ENCODE measurements around the gene MRS2. TPM values are rescaled to one million over a fixed set of nuclear protein-coding genes. Genes with fewer than 3 reads are reported as not detected.

MRS2 gene
- total RNA-seq, 1 donor from 2014 or later = 24.3 TPM

GRCh38 chr6:24446670-24447069 is 43.9 kb downstream of the MRS2 start:
- DNase-seq (no peak), ATAC-seq (ENCODE audit: low read depth) (no peak)
- Mint-ChIP-seq H3K9me3 (no peaks in the 10 kb centered on the region), H3K27ac (no peak overlapping the region), H3K4me3 (no peak overlapping the region), H3K36me3 (ENCODE audit: low read depth) (peaks cover 4% of the 10 kb centered on the region), H3K4me1 (no peaks in the 10 kb centered on the region), H3K27me3 (no peaks in the 10 kb centered on the region)
- intact Hi-C loops (cut with micrococcal nuclease) = no loop called here
- POLR2A ChIA-PET = no interaction called here
- TF ChIP-seq CTCF (IDR thresholded peaks at IDR 0.05) = no peak
- CTCF ChIA-PET = no interaction called here

GRCh38 chr6:24448396-24448795 is 45.7 kb downstream of the MRS2 start:
- no peak for ATAC-seq (ENCODE audit: low read depth)
- intact Hi-C loops (cut with micrococcal nuclease) = no loop called here
- Mint-ChIP-seq H3K4me3 (no peak overlapping the region), H3K27me3 (no peaks in the 10 kb centered on the region), H3K9me3 (no peaks in the 10 kb centered on the region), H3K4me1 (no peaks in the 10 kb centered on the region), H3K27ac (no peak overlapping the region), H3K36me3 (ENCODE audit: low read depth) (peaks cover 4% of the 10 kb centered on the region)
- ChIA-PET CTCF (no interaction called here), POLR2A (no interaction called here)
- no peak for DNase-seq
- TF ChIP-seq CTCF (IDR thresholded peaks at IDR 0.05) = no peak

GRCh38 chr6:24448828-24449525 is 46.2 kb downstream of the MRS2 start:
- intact Hi-C loops (cut with micrococcal nuclease) = no loop called here
- POLR2A ChIA-PET = no interaction called here
- no peak overlapping the region for H3K4me3 Mint-ChIP-seq
- H3K36me3 Mint-ChIP-seq (ENCODE audit: low read depth) = peaks cover 7% of the 10 kb centered on the region
- no peak for TF ChIP-seq CTCF (IDR thresholded peaks at IDR 0.05)
- H3K27ac Mint-ChIP-seq = no peak overlapping the region
- no peaks in the 10 kb centered on the region for H3K9me3 Mint-ChIP-seq
- no peaks in the 10 kb centered on the region for H3K27me3 Mint-ChIP-seq
- DNase-seq (no peak), ATAC-seq (ENCODE audit: low read depth) (no peak)
- H3K4me1 Mint-ChIP-seq = no peaks in the 10 kb centered on the region
- CTCF ChIA-PET = no interaction called here

- Mint-ChIP-seq H3K27ac (no peak overlapping the region), H3K36me3 (ENCODE audit: low read depth) (peaks cover 7% of the 10 kb centered on the region), H3K4me3 (no peak overlapping the region), H3K27me3 (no peaks in the 10 kb centered on the region), H3K4me1 (no peaks in the 10 kb centered on the region), H3K9me3 (no peaks in the 10 kb centered on the region)
- intact Hi-C loops (cut with micrococcal nuclease) = no loop called here
- ATAC-seq (ENCODE audit: low read depth) = no peak
- no peak for TF ChIP-seq CTCF (IDR thresholded peaks at IDR 0.05)
- CTCF ChIA-PET = no interaction called here
- no peak for DNase-seq
- POLR2A ChIA-PET = interaction anchor here (0.6 kb wide), 1 partner anchor 193 kb away, joined by 4 read pairs; no protein-coding TSS in a partner anchor
Observed at GRCh38 chr6:24451581-24452388, 49.0 kb downstream of the MRS2 start.

- Mint-ChIP-seq H3K27ac (no peak overlapping the region), H3K36me3 (ENCODE audit: low read depth) (peaks cover 7% of the 10 kb centered on the region), H3K4me1 (no peaks in the 10 kb centered on the region), H3K27me3 (no peaks in the 10 kb centered on the region), H3K9me3 (no peaks in the 10 kb centered on the region), H3K4me3 (no peak overlapping the region)
- ATAC-seq (ENCODE audit: low read depth) = no peak
- ChIA-PET CTCF (no interaction called here), POLR2A (no interaction called here)
- DNase-seq = no peak
- intact Hi-C loops (cut with micrococcal nuclease) = no loop called here
- TF ChIP-seq CTCF (IDR thresholded peaks at IDR 0.05) = no peak
Observed at GRCh38 chr6:24453921-24454320, 51.2 kb downstream of the MRS2 start.

Measured in activated B cell treated with CpG ODN at 0.5 μM for 24 hours (primary cell).